Vagina (tissue), 2 donors: ENCODE data around the gene STOX1. TPM values are rescaled to one million over a fixed set of nuclear protein-coding genes. Genes with fewer than 3 reads are reported as not detected.
A peak's percentile ranks its signal among the peaks of the same experiment; 100 is the strongest.

ENCODE experiments used
- DNase-seq, 2 donors: peaks; one replicate each; pipeline ENCODE4 v3.0.0-alpha.2; 2017; ENCODE audit errors: extremely low spot score in 2 of 2
- H3K27ac ChIP-seq: fragments of 200-600 bp; sonication (generic); one replicate; pipeline ENCODE4 v1.5.1; 2019
- H3K27me3 ChIP-seq: fragments of 200-600 bp; sonication (generic); one replicate; pipeline ENCODE4 v1.5.1; 2019
- H3K36me3 ChIP-seq, 2 donors: fragments of 200-600 bp; sonication (generic); one replicate each; pipeline ENCODE4 v1.5.1; 2017 to 2019
- H3K4me1 ChIP-seq: fragments of 200-600 bp; sonication (generic); one replicate; pipeline ENCODE4 v1.5.1; 2019
- H3K4me3 ChIP-seq, 2 donors: fragments of 200-600 bp; sonication (generic); 1 replicate in 1 of 2; 2 replicates in 1 of 2; pipeline ENCODE4 v1.5.1; 2016 to 2019
- H3K9me3 ChIP-seq: fragments of 200-600 bp; sonication (generic); one replicate; pipeline ENCODE4 v1.5.1; 2019
- POLR2A ChIP-seq, 2 donors: fragments of 450-650 bp; IDR thresholded peaks; one replicate each; pipeline ENCODE4 v1.6.1; 2017; ENCODE audit warnings: antibody characterized with exemption in 2 of 2, mild to moderate bottlenecking in 2 of 2, moderate library complexity in 2 of 2
- POLR2AphosphoS5 ChIP-seq, 2 donors: sonication (generic); formaldehyde crosslinking; IDR thresholded peaks; one replicate each; pipeline ENCODE4 v1.9.0; 2017; ENCODE audit warnings: antibody characterized with exemption in 2 of 2, mild to moderate bottlenecking in 2 of 2, low read depth in 1 of 2; ENCODE audit not compliant: insufficient read depth in 1 of 2
- intact Hi-C: fragments of 100-400 bp; cut with DNase I; formaldehyde crosslinking; loops from one replicate; pipeline ENCODE4 v1.15.1; 2023
- total RNA-seq: library from RNA; depleted of rRNA; stranded (reverse); fragments of >200 nt; gene quantifications from one replicate; pipeline ENCODE4 v1.2.3, GENCODE V29; 2016
- TF ChIP-seq, protein P1 (sequence below), 3 experiments: fragments of 450-650 bp in 2 of 3; fragments of 200-600 bp in 1 of 3; sonication (generic) in 1 of 3; IDR thresholded peaks; one replicate each; pipeline ENCODE4 v1.5.1; 2017 to 2019; ENCODE audit warnings: antibody characterized with exemption in 3 of 3, mild to moderate bottlenecking in 2 of 3, moderate library complexity in 2 of 3

Gene STOX1
- total RNA-seq, 1 donor from 2014 or later: 2.5 TPM

DNA sequence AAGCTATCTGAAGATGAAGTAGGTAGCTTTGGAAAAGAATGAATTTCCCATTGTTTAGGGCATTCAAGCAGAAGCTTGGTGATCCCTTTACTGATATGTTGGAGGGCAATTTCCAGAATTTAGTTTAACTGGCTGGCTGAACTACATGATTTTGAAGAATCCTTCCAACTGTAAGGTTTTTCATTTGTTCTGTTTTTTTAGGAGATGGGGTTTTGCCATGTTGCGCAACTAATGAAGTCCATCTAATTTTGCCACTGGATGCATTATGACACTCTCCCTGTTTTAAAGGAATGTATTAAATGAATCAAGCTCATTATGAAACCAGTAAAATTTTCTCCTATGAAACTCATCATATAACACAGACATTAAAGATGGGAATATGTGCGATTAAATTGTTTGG, 67.7 kb downstream of the STOX1 start:
- H3K9me3 ChIP-seq: no peaks in the 10 kb centered on the region
- peaks cover 3% of the 10 kb centered on the region for H3K4me1 ChIP-seq
- TF ChIP-seq POLR2A (IDR thresholded peaks at IDR 0.05): no peak
- TF ChIP-seq, protein P1, sequence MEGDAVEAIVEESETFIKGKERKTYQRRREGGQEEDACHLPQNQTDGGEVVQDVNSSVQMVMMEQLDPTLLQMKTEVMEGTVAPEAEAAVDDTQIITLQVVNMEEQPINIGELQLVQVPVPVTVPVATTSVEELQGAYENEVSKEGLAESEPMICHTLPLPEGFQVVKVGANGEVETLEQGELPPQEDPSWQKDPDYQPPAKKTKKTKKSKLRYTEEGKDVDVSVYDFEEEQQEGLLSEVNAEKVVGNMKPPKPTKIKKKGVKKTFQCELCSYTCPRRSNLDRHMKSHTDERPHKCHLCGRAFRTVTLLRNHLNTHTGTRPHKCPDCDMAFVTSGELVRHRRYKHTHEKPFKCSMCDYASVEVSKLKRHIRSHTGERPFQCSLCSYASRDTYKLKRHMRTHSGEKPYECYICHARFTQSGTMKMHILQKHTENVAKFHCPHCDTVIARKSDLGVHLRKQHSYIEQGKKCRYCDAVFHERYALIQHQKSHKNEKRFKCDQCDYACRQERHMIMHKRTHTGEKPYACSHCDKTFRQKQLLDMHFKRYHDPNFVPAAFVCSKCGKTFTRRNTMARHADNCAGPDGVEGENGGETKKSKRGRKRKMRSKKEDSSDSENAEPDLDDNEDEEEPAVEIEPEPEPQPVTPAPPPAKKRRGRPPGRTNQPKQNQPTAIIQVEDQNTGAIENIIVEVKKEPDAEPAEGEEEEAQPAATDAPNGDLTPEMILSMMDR (IDR thresholded peaks at IDR 0.05): no peak
- no peak for TF ChIP-seq POLR2AphosphoS5 (IDR thresholded peaks at IDR 0.05; ENCODE audit: insufficient read depth in 1 of 2, low read depth in 1 of 2)
- no peaks in the 10 kb centered on the region for H3K27me3 ChIP-seq
- H3K36me3 ChIP-seq: no peaks in the 10 kb centered on the region
- no peak overlapping the region for H3K27ac ChIP-seq
- intact Hi-C loops: loop anchor here (10.0 kb wide), 1 partner anchor 90 kb away; no protein-coding TSS in a partner anchor
- DNase-seq: no peak
- H3K4me3 ChIP-seq: no peak overlapping the region

DNA sequence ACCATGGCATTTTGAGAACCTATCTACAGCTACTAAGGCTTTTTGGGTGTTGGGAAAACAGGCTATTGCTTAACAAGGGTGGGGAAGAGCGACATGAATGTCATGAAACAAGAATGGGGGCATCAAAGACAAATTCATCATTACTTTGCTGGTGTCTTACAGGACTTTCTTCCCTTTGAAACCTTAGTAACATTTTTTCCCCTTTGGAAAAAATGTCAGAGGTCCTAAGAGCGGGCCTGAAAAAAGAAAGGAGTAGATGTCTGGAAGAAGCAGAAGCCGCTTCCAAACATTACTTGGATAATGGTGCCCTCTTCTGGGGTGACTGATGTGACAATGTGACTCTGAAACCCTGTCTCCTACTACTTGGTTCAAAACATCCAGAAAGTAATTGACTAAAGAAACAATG, 70.0 kb downstream of the STOX1 start:
- Histone ChIP-seq H3K27ac (no peak overlapping the region), H3K9me3 (no peaks in the 10 kb centered on the region), H3K36me3 (no peaks in the 10 kb centered on the region), H3K4me3 (no peak overlapping the region), H3K4me1 (peaks cover 18% of the 10 kb centered on the region), H3K27me3 (no peaks in the 10 kb centered on the region)
- TF ChIP-seq POLR2AphosphoS5 (IDR thresholded peaks at IDR 0.05; ENCODE audit: insufficient read depth in 1 of 2, low read depth in 1 of 2) (no peak), POLR2A (IDR thresholded peaks at IDR 0.05) (no peak)
- TF ChIP-seq, protein P1 (IDR thresholded peaks at IDR 0.05): peak in 1 of 3 experiments; percentile 36
- intact Hi-C loops: loop anchor here (10.0 kb wide), 1 partner anchor 93 kb away; no protein-coding TSS in a partner anchor
- no peak for DNase-seq

DNA sequence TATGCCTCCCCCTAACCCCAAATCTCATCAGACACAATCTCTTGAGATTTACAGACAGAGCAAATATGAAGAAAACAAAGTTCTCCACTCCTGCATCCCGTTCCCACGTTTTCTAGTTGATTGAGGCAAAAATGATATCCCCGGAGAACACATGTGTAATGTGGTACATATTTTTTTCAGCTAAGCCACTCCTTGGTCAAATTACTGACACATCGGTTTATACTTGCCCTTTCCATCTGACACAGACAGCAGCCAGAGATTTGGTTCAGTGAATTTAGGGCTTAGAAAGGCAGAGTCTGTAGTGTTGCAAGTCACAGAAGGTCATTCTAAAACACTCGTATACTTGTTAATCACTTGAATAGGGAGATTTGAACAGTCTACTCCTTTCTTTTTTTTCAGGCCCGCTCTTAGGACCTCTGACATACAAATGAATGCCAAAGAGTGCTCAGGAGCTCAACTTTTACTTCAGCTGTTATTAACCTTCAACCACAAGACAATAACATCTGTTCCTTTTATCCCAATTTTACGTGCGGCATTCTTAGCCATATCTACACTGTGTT, 71.9 kb downstream of the STOX1 start:
- peaks cover 36% of the 10 kb centered on the region for H3K4me1 ChIP-seq
- no peak for DNase-seq
- intact Hi-C loops: loop anchor here (10.0 kb wide), 1 partner anchor 94 kb away; no protein-coding TSS in a partner anchor
- no peaks in the 10 kb centered on the region for H3K36me3 ChIP-seq
- H3K27me3 ChIP-seq: no peaks in the 10 kb centered on the region
- no peak overlapping the region for H3K4me3 ChIP-seq
- TF ChIP-seq, protein P1 (IDR thresholded peaks at IDR 0.05): no peak
- H3K27ac ChIP-seq: no peak overlapping the region
- no peaks in the 10 kb centered on the region for H3K9me3 ChIP-seq

DNA sequence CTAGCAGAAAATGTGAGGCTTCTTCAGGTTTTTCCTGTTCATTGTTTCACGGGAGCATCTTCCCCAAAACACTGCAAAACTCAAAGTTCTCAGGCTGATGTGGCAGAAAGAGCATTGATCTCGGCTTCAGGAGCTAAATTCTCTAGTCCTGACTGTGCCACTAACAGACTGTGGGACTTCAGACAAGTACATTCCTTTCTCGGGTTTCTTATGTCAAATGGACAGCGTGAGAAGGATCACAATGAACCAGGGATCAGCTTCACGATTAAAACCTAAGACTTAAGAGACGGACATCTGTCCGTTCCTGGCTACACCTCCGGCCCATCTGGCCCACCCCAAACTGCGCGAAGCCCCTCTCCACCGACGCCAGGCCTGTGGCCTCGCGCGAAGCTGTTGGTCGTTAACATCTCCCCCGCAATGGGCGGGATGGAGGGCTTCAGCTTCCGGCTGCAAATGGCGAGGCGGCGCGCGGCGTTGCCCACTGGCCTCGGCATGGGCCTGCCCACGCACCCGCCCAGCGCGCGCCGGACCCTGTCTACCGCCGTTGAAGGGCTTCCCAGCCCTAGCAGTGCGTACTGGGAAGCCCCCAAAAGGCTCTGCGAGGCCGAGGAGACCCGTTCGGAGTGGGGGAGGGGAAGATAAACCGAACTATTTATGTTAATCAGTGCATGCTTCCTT, 73.2 kb downstream of the STOX1 start:
- Histone ChIP-seq H3K27ac (peak overlapping the region; percentile 99), H3K4me1 (peaks cover 44% of the 10 kb centered on the region), H3K4me3 (peak overlapping the region; percentile 84 to 85), H3K36me3 (no peaks in the 10 kb centered on the region), H3K27me3 (no peaks in the 10 kb centered on the region), H3K9me3 (no peaks in the 10 kb centered on the region)
- intact Hi-C loops: loop anchor here (10.0 kb wide), 1 partner anchor 566 kb away; the partner anchor contains the start of genes HNRNPH3 and PBLD
- TF ChIP-seq POLR2A (IDR thresholded peaks at IDR 0.05) (no peak), POLR2AphosphoS5 (IDR thresholded peaks at IDR 0.05; ENCODE audit: insufficient read depth in 1 of 2, low read depth in 1 of 2) (peak in 1 of 2 donors; percentile 95)
- TF ChIP-seq, protein P1 (IDR thresholded peaks at IDR 0.05): no peak
- DNase-seq: no peak
